OCI-LY3 (cell line): ENCODE measurements around the gene NTN4.
A peak's percentile ranks its signal among the peaks of the same experiment; 100 is the strongest.

ENCODE experiments used
- H2AFZ ChIP-seq: fragments of 200-600, 300-600 bp; shearing (Covaris generic); 2 replicates; pipeline ENCODE4 v1.6.0; 2014; ENCODE audit warnings: antibody characterized with exemption, low read depth, low read length
- H3K27ac ChIP-seq: fragments of 200-600, 300-600 bp; sonication (generic); 2 replicates; pipeline ENCODE4 v1.5.1; 2014; ENCODE audit warnings: mild to moderate bottlenecking, low read length, moderate library complexity, mixed read lengths
- H3K27me3 ChIP-seq: fragments of 200-600, 300-600 bp; sonication (generic); 2 replicates; pipeline ENCODE4 v1.6.1; 2014; ENCODE audit warnings: low read depth, low read length, mixed read lengths
- H3K36me3 ChIP-seq: fragments of 200-600, 300-600 bp; sonication (generic); replicated peaks from 2 replicates; pipeline ENCODE3; 2014; ENCODE audit warnings: low read depth, low read length, mixed read lengths
- H3K4me1 ChIP-seq: fragments of 300-600, 200-600 bp; sonication (generic); 2 replicates; pipeline ENCODE4 v1.6.1; 2014; ENCODE audit warnings: low read length, mixed read lengths
- H3K4me2 ChIP-seq: fragments of 200-600, 300-600 bp; sonication (generic); 2 replicates; pipeline ENCODE4 v1.6.1; 2014; ENCODE audit warnings: low read length, mixed read lengths
- H3K4me3 ChIP-seq: fragments of 300-600, 200-600 bp; sonication (generic); 2 replicates; pipeline ENCODE4 v1.5.1; 2014; ENCODE audit warnings: antibody characterized with exemption, mild to moderate bottlenecking, low read length, moderate library complexity
- H3K79me2 ChIP-seq: fragments of 300-600, 200-600 bp; shearing (Covaris generic); 2 replicates; pipeline ENCODE4 v1.6.1; 2014; ENCODE audit warnings: mild to moderate bottlenecking, low read length, mixed read lengths
- H3K9ac ChIP-seq: fragments of 300-600, 200-600 bp; shearing (Covaris generic); 2 replicates; pipeline ENCODE4 v1.6.0; 2014; ENCODE audit warnings: mild to moderate bottlenecking, low read length, moderate library complexity
- H3K9me3 ChIP-seq: fragments of 200-600, 300-600 bp; shearing (Covaris generic); 2 replicates; pipeline ENCODE4 v1.6.1; 2014; ENCODE audit warnings: low read length, mixed read lengths; ENCODE audit not compliant: insufficient read depth
- H4K20me1 ChIP-seq: fragments of 200-600, 300-600 bp; sonication (generic); 2 replicates; pipeline ENCODE4 v1.6.1; 2016; ENCODE audit warnings: low read length, mixed read lengths; ENCODE audit not compliant: insufficient read depth
- EZH2phosphoT487 ChIP-seq: fragments of 200-600 bp; shearing (Covaris generic); IDR thresholded peaks from 2 replicates; pipeline ENCODE4 v1.6.1; 2018; ENCODE audit warnings: antibody characterized with exemption, mixed run types, low read depth
- TF ChIP-seq, protein P1 (sequence below): fragments of 200-600, 300-600 bp; sonication (generic); IDR thresholded peaks from 2 replicates; pipeline ENCODE4 v1.5.1; 2014; ENCODE audit warnings: antibody characterized with exemption, low read length, low read depth

The NTN4 gene

DNA sequence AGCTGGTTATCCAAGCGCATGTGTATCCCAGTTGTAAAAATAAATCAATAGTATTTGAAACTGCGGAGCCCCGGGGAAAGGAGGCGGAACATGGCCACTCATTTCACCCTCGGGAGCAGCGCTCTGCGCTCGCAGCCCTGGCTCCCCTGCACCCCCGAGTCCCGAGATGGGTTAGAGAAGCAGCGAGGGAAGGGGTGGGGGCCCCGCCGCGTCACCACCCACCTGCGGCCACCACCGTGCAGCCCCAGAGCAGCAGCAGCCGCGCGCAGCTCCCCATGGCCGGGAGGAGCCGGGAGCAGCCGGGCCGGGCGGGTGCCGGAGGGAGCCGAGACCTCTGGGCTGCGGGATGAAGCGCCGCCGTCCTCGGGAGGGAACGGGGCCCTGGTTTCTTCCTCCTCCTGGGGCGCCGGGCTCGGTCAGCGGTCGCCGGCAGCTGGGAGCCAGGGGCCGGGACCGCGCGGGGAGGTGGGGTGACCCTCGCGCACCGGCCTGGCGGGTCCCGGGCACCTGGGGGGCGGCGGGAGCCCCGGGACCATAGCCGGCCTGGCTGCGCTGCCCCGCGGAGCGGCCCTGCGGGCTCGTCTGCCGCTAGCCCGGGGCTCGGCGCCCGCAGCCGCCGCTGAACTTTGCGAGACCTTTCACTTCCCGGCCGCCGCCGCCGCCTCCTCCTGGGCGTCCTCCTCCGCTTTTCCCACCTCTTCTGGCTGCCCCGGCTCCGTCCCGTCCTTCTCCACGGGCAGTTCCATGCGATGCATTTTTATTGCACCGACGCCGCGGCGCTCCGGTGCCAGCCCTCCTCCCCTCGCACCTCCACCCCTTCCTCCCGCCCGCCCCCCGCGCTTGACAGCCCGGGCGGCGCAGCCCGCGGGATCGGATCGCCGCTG, at the start of gene NTN4:
TSS of gene NTN4 (minus strand) at position 732 of the 884 bp plus-strand sequence. CDS start at position 277, 455 bp downstream.
- H3K79me2 ChIP-seq = no peaks in the 10 kb centered on the region
- H3K4me1 ChIP-seq = no peaks in the 10 kb centered on the region
- peak within 1 kb of the TSS; percentile 78; the same call in 1 of the 2 replicates for H2AFZ ChIP-seq
- H3K9me3 ChIP-seq = no peaks in the 10 kb centered on the region
- peaks cover 41% of the 10 kb centered on the region for H3K27me3 ChIP-seq
- peak within 1 kb of the TSS; percentile 46 for H3K9ac ChIP-seq
- H3K4me3 ChIP-seq = peak within 1 kb of the TSS; percentile 81
- H3K36me3 ChIP-seq = no peaks in the 10 kb centered on the region
- H4K20me1 ChIP-seq = no peaks in the 10 kb centered on the region
- no peak within 1 kb of the TSS for H3K27ac ChIP-seq
- peak within 1 kb of the TSS; percentile 92 for H3K4me2 ChIP-seq
- TF ChIP-seq EZH2phosphoT487 = no peak
- TF ChIP-seq, protein P1, sequence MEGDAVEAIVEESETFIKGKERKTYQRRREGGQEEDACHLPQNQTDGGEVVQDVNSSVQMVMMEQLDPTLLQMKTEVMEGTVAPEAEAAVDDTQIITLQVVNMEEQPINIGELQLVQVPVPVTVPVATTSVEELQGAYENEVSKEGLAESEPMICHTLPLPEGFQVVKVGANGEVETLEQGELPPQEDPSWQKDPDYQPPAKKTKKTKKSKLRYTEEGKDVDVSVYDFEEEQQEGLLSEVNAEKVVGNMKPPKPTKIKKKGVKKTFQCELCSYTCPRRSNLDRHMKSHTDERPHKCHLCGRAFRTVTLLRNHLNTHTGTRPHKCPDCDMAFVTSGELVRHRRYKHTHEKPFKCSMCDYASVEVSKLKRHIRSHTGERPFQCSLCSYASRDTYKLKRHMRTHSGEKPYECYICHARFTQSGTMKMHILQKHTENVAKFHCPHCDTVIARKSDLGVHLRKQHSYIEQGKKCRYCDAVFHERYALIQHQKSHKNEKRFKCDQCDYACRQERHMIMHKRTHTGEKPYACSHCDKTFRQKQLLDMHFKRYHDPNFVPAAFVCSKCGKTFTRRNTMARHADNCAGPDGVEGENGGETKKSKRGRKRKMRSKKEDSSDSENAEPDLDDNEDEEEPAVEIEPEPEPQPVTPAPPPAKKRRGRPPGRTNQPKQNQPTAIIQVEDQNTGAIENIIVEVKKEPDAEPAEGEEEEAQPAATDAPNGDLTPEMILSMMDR = no peak

DNA sequence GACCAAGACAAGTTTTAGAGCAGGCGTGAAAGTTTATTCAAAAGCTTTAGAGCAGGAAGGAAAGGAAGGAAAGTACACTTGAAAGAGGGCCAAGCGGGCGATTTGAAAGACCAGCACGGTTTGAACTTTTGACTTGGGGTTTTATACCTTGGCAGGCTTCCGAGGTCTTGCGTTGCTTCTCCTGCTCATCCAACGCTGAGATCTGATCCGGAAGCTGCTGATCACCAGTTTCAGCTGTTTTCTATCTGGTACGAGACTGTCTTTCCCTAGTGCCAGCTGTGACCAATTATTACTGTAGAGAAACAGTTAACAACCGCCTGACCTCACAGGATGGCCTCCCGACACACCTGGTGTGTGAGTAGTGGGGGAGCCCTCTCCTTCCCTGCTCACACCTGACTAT, 47.6 kb upstream of the NTN4 start:
- Histone ChIP-seq H3K36me3 (no peaks in the 10 kb centered on the region), H3K9me3 (no peaks in the 10 kb centered on the region), H3K27me3 (peaks cover 22% of the 10 kb centered on the region), H3K9ac (no peak overlapping the region), H3K4me1 (no peaks in the 10 kb centered on the region), H3K4me3 (no peak overlapping the region), H3K27ac (no peak overlapping the region), H4K20me1 (no peaks in the 10 kb centered on the region), H3K4me2 (no peak overlapping the region), H2AFZ (no peak overlapping the region), H3K79me2 (no peaks in the 10 kb centered on the region)
- TF ChIP-seq EZH2phosphoT487 = no peak
- TF ChIP-seq, protein P1 = no peak

DNA sequence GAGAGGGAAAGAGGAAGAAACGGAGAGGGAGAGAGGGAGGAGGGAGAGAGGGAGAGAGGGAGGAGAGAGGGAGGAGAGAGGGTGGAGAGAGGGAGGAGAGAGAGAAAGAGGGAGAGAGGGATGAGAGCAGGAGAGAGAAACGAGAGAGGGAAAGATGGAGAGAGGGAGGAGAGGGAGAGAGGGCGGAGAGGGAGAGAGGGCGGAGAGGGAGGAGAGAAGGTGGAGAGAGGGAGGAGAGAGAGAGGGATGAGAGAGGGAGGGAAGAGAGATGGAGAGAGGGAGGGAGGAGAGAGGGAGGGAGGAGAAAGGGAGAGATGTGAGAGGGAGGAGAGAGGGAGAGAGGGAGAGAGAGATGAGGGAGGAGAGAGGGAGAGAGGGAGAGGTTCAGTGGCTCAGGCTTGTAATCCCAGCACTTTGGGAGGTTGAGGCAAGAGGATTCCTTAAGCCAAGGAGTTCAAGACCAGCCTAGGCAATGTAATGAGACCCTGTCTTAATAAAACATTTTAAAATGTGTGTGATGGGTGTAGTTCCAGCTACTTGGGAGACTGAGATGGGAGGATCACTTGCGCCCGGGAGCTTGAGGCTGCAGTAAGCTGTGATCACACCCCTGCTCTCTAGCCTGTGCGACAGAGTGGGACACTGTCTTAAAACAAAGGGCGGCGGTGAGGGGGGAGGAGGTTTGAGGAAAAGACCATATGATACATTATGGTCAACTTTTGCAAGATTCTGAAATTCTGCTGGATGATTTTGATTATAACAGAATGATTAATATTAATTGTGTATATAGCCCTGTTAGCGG, 46.9 kb upstream of the NTN4 start:
- Histone ChIP-seq H3K27me3 (peaks cover 27% of the 10 kb centered on the region), H4K20me1 (no peaks in the 10 kb centered on the region), H3K79me2 (no peaks in the 10 kb centered on the region), H3K9me3 (no peaks in the 10 kb centered on the region), H3K4me3 (no peak overlapping the region), H3K9ac (no peak overlapping the region), H3K4me2 (no peak overlapping the region), H3K4me1 (no peaks in the 10 kb centered on the region), H2AFZ (no peak overlapping the region), H3K36me3 (no peaks in the 10 kb centered on the region), H3K27ac (no peak overlapping the region)
- TF ChIP-seq, protein P1 = no peak
- no peak for TF ChIP-seq EZH2phosphoT487

DNA sequence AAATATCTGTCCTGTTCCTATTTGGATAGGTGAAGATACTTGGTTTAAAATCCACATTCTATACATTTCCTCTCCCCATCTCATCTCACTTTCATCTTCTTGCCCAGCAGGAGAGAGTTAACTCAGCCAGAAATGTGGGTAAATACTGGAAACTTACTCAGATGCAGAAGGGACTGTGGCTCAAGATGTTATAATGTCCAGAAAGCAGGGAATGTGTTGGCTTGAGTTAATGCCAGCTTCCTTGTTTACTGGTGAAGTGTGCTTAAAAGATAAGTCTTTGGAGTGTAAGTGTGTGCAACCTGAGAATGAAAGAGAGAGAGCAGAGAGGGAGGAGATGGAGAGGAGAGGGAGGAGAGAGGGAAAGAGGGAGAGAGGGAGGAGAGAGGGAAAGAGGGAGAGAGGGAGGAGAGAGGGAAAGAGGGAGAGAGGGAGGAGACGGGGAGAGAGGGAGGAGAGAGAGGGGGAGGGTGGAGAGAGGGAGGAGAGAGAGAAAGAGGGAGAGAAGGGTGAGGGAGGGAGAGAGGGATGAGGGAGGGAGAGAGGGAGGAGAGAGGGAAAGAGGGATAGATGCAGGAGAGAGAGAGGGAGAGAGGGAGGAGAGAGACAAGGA, 46.2 kb upstream of the NTN4 start:
- no peak for TF ChIP-seq EZH2phosphoT487
- TF ChIP-seq, protein P1 = no peak
- H3K79me2 ChIP-seq = no peaks in the 10 kb centered on the region
- H3K27me3 ChIP-seq = peaks cover 32% of the 10 kb centered on the region
- no peak overlapping the region for H2AFZ ChIP-seq
- H3K9me3 ChIP-seq = no peaks in the 10 kb centered on the region
- no peaks in the 10 kb centered on the region for H3K36me3 ChIP-seq
- no peaks in the 10 kb centered on the region for H4K20me1 ChIP-seq
- H3K4me3 ChIP-seq = no peak overlapping the region
- H3K4me1 ChIP-seq = no peaks in the 10 kb centered on the region
- no peak overlapping the region for H3K27ac ChIP-seq
- H3K4me2 ChIP-seq = no peak overlapping the region
- H3K9ac ChIP-seq = no peak overlapping the region
